ENCODE measurements around the gene GTPBP1. TPM values are rescaled to one million over a fixed set of nuclear protein-coding genes. Genes with fewer than 3 reads are reported as not detected.

The GTPBP1 gene
- total and polyA plus RNA-seq, 2 of the 13 experiments (the other 11 are each of a cell fraction or from before 2014, with no cell fraction given), result 22.3 to 27.0 TPM

DNA sequence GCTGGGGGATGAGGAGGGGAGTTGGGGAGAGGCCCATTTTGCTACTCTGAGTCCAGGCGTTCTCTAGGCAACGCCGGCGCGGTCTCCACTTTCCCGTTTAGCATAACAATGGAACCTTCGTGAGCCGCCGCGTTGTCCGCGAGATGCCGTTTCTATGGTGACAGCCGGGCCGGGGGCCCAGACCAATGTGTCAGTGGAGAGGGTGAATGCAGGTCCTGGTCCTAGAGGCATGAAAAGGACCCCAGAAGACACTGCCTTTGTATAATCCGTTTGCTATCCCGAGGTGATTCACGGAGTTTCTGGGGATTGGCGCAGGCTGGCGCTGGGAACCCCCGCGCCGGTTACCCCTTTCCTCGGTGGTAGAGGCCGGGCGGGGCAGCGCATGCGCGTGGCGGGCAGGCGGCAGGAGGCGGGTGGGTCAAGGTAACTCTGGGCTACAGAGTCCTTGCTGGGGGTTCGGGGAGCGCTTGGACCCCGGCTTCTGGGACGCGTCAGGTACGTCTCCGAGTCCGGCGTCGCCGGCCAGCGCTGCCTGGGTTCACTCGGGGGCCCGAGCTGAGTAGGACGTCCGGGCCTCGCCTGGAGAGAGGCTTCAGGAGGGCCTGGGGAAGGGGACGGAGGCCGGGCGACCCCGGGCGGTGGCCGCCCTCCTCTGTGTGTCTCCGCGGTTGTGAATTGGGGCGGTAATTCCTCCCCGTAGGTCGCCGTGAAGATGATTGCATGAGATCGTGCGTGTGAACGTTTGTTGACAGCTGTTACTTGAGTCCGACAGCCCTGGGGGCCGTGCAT, 49.3 kb upstream of the GTPBP1 start, which contains the start of the genes CBY1 and FAM227A (continued):
- TF ChIP-seq RORA (CRISPR knock-in tag; IDR thresholded peaks at IDR 0.05) (no peak), RELA (CRISPR knock-in tag; IDR thresholded peaks at IDR 0.05) (no peak), ZNF253 (CRISPR knock-in tag; IDR thresholded peaks at IDR 0.05; ENCODE audit: borderline replicate concordance) (no peak), ZNF589 (CRISPR knock-in tag; conservative IDR thresholded peaks at IDR 0.05) (no peak), ZNF660 (CRISPR knock-in tag; IDR thresholded peaks at IDR 0.05; ENCODE audit: borderline replicate concordance, low read depth) (no peak), RFXAP (CRISPR knock-in tag; IDR thresholded peaks at IDR 0.05; ENCODE audit: borderline replicate concordance) (0 out of 2 replicates have a peak, but pooled peaks have one; percentile 18), CBX2 (IDR thresholded peaks at IDR 0.05; ENCODE audit: low read depth, low read length) (no peak), CBX2 (CRISPR knock-in tag; IDR thresholded peaks at IDR 0.05; ENCODE audit: low read depth) (no peak), MAFK (conservative IDR thresholded peaks at IDR 0.05 in 1 of 2, IDR thresholded peaks at IDR 0.05 in 1 of 2; ENCODE audit: low read length in 2 of 2) (no peak), ZNF629 (CRISPR knock-in tag; conservative IDR thresholded peaks at IDR 0.05) (no peak), ZNF224 (CRISPR knock-in tag; IDR thresholded peaks at IDR 0.05) (no peak), SP2 (CRISPR knock-in tag; IDR thresholded peaks at IDR 0.05) (no peak; the same call in 1 of the 2 replicates), MATR3 (CRISPR knock-in tag; IDR thresholded peaks at IDR 0.05) (no peak), ERF (CRISPR knock-in tag; IDR thresholded peaks at IDR 0.05) (peak; percentile 37; the same call in 1 of the 2 replicates), KMT2B (CRISPR knock-in tag; IDR thresholded peaks at IDR 0.05) (no peak; the same call in 1 of the 2 replicates), AGO1 (IDR thresholded peaks at IDR 0.05; ENCODE audit: low read depth, low read length, poor library complexity, severe bottlenecking) (no peak), SAP130 (CRISPR knock-in tag; IDR thresholded peaks at IDR 0.05; ENCODE audit: low read depth) (peak; percentile 90), ZFP62 (CRISPR knock-in tag; IDR thresholded peaks at IDR 0.05) (no peak), ZNF431 (CRISPR knock-in tag; IDR thresholded peaks at IDR 0.05; ENCODE audit: borderline replicate concordance, low read depth) (no peak), YY1 (IDR thresholded peaks at IDR 0.05; ENCODE audit: insufficient read depth, insufficient replicate concordance, low read depth, low read length) (peak; percentile 26), HNRNPUL1 (IDR thresholded peaks at IDR 0.05; ENCODE audit: low read depth, low read length) (no peak)
- TF ChIP-seq, protein P1, sequence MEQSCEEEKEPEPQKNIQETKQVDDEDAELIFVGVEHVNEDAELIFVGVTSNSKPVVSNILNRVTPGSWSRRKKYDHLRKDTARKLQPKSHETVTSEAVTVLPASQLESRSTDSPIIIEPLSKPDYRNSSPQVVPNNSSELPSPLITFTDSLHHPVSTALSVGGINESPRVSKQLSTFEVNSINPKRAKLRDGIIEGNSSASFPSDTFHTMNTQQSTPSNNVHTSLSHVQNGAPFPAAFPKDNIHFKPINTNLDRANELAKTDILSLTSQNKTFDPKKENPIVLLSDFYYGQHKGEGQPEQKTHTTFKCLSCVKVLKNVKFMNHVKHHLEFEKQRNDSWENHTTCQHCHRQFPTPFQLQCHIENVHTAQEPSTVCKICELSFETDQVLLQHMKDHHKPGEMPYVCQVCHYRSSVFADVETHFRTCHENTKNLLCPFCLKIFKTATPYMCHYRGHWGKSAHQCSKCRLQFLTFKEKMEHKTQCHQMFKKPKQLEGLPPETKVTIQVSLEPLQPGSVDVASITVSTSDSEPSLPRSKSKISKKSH (CRISPR knock-in tag; IDR thresholded peaks at IDR 0.05; ENCODE audit: borderline replicate concordance), result peak; percentile 54; the same call in 1 of the 2 replicates
- TF ChIP-seq, protein P2, sequence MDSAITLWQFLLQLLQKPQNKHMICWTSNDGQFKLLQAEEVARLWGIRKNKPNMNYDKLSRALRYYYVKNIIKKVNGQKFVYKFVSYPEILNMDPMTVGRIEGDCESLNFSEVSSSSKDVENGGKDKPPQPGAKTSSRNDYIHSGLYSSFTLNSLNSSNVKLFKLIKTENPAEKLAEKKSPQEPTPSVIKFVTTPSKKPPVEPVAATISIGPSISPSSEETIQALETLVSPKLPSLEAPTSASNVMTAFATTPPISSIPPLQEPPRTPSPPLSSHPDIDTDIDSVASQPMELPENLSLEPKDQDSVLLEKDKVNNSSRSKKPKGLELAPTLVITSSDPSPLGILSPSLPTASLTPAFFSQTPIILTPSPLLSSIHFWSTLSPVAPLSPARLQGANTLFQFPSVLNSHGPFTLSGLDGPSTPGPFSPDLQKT (CRISPR knock-in tag; IDR thresholded peaks at IDR 0.05; ENCODE audit: borderline replicate concordance), result no peak; the same call in 1 of the 2 replicates
- TF ChIP-seq, protein P3, sequence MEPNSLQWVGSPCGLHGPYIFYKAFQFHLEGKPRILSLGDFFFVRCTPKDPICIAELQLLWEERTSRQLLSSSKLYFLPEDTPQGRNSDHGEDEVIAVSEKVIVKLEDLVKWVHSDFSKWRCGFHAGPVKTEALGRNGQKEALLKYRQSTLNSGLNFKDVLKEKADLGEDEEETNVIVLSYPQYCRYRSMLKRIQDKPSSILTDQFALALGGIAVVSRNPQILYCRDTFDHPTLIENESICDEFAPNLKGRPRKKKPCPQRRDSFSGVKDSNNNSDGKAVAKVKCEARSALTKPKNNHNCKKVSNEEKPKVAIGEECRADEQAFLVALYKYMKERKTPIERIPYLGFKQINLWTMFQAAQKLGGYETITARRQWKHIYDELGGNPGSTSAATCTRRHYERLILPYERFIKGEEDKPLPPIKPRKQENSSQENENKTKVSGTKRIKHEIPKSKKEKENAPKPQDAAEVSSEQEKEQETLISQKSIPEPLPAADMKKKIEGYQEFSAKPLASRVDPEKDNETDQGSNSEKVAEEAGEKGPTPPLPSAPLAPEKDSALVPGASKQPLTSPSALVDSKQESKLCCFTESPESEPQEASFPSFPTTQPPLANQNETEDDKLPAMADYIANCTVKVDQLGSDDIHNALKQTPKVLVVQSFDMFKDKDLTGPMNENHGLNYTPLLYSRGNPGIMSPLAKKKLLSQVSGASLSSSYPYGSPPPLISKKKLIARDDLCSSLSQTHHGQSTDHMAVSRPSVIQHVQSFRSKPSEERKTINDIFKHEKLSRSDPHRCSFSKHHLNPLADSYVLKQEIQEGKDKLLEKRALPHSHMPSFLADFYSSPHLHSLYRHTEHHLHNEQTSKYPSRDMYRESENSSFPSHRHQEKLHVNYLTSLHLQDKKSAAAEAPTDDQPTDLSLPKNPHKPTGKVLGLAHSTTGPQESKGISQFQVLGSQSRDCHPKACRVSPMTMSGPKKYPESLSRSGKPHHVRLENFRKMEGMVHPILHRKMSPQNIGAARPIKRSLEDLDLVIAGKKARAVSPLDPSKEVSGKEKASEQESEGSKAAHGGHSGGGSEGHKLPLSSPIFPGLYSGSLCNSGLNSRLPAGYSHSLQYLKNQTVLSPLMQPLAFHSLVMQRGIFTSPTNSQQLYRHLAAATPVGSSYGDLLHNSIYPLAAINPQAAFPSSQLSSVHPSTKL (CRISPR knock-in tag; IDR thresholded peaks at IDR 0.05), result no peak
